ENCODE measurements around the gene PRR30. TPM values are rescaled to one million over a fixed set of nuclear protein-coding genes. Genes with fewer than 3 reads are reported as not detected.
"Not testable (repeated sequence)": the region's sequence is repeated elsewhere in the genome, so short reads cannot be mapped to it uniquely, and the experiment has no call there.

PRR30 gene
- total and polyA plus RNA-seq, 2 donors (not counting 1 experiment from before 2014, with no cell fraction given): not detected

- Histone ChIP-seq H3K36me3 (ENCODE audit: control insufficient read depth, insufficient read depth, low read length) (no peaks in the 10 kb centered on the region), H4K20me1 (ENCODE audit: control insufficient read depth, extremely low read depth, insufficient read depth, low read length) (no peaks in the 10 kb centered on the region), H3K4me2 (ENCODE audit: extremely low read depth, insufficient read depth, low read length) (no peak overlapping the region), H3K79me2 (ENCODE audit: control insufficient read depth, insufficient read depth, low read length) (no peaks in the 10 kb centered on the region), H3K27ac (ENCODE audit: insufficient read depth, low read length) (no peak overlapping the region), H3K4me1 (ENCODE audit: control insufficient read depth, extremely low read depth, insufficient read depth, low read length) (no peaks in the 10 kb centered on the region), H3K4me3 (replicated peaks in 1 of 4; ENCODE audit: control extremely low read depth in 1 of 4, insufficient read depth in 1 of 4, low read depth in 3 of 4, low read length in 4 of 4) (no peak overlapping the region), H3K9ac (ENCODE audit: insufficient read depth, low read length) (no peak overlapping the region), H3K27me3 (ENCODE audit: control insufficient read depth, insufficient read depth, low read length) (peaks cover 36% of the 10 kb centered on the region), H2AFZ (ENCODE audit: low read length) (no peak overlapping the region), H3K9me3 (ENCODE audit: control insufficient read depth, insufficient read depth, low read depth, low read length) (no peaks in the 10 kb centered on the region)
- TF ChIP-seq EZH2 (IDR thresholded peaks at IDR 0.05; ENCODE audit: low read length, missing control alignments) (no peak), CTCF (conservative IDR thresholded peaks at IDR 0.05 in 1 of 2, IDR thresholded peaks at IDR 0.05 in 1 of 2; ENCODE audit: low read depth in 1 of 2, low read length in 2 of 2) (no peak)
- DNase-seq (ENCODE audit: low read depth in 2 of 2): no peak
Measured at GRCh38 chr2:27121906-27122305, 17.3 kb downstream of the PRR30 start.

GRCh38 chr2:27119330-27119670, 19.9 kb downstream of the PRR30 start:
- H2AFZ ChIP-seq (ENCODE audit: low read length): peak overlapping the region; percentile 3
- H3K4me3 ChIP-seq (replicated peaks in 1 of 4; ENCODE audit: control extremely low read depth in 1 of 4, insufficient read depth in 1 of 4, low read depth in 3 of 4, low read length in 4 of 4): peak overlapping the region in 3 of 4 experiments; percentile 28 to 47 (median 38)
- H3K79me2 ChIP-seq (ENCODE audit: control insufficient read depth, insufficient read depth, low read length); H3K9me3 ChIP-seq (ENCODE audit: control insufficient read depth, insufficient read depth, low read depth, low read length); H3K9ac ChIP-seq (ENCODE audit: insufficient read depth, low read length); H3K36me3 ChIP-seq (ENCODE audit: control insufficient read depth, insufficient read depth, low read length); H3K4me1 ChIP-seq (ENCODE audit: control insufficient read depth, extremely low read depth, insufficient read depth, low read length); H4K20me1 ChIP-seq (ENCODE audit: control insufficient read depth, extremely low read depth, insufficient read depth, low read length); H3K27ac ChIP-seq (ENCODE audit: insufficient read depth, low read length); DNase-seq (ENCODE audit: low read depth in 2 of 2): not testable (repeated sequence)
- H3K4me2 ChIP-seq (ENCODE audit: extremely low read depth, insufficient read depth, low read length): peak overlapping the region; percentile 88
- peaks cover 39% of the 10 kb centered on the region for H3K27me3 ChIP-seq (ENCODE audit: control insufficient read depth, insufficient read depth, low read length)

- Histone ChIP-seq H3K9me3 (ENCODE audit: control insufficient read depth, insufficient read depth, low read depth, low read length) (no peaks in the 10 kb centered on the region), H3K27me3 (ENCODE audit: control insufficient read depth, insufficient read depth, low read length) (peaks cover 39% of the 10 kb centered on the region), H3K4me2 (ENCODE audit: extremely low read depth, insufficient read depth, low read length) (peak within 1 kb of the TSS; percentile 88), H3K27ac (ENCODE audit: insufficient read depth, low read length) (no peak within 1 kb of the TSS), H3K36me3 (ENCODE audit: control insufficient read depth, insufficient read depth, low read length) (no peaks in the 10 kb centered on the region), H2AFZ (ENCODE audit: low read length) (peak within 1 kb of the TSS; percentile 3), H3K4me3 (replicated peaks in 1 of 4; ENCODE audit: control extremely low read depth in 1 of 4, insufficient read depth in 1 of 4, low read depth in 3 of 4, low read length in 4 of 4) (peak within 1 kb of the TSS; percentile 6 to 50 (median 42)), H4K20me1 (ENCODE audit: control insufficient read depth, extremely low read depth, insufficient read depth, low read length) (no peaks in the 10 kb centered on the region), H3K79me2 (ENCODE audit: control insufficient read depth, insufficient read depth, low read length) (no peaks in the 10 kb centered on the region), H3K4me1 (ENCODE audit: control insufficient read depth, extremely low read depth, insufficient read depth, low read length) (no peaks in the 10 kb centered on the region), H3K9ac (ENCODE audit: insufficient read depth, low read length) (no peak within 1 kb of the TSS)
- DNase-seq (ENCODE audit: low read depth in 2 of 2): no peak
- TF ChIP-seq EZH2 (IDR thresholded peaks at IDR 0.05; ENCODE audit: low read length, missing control alignments): peak; percentile 76
- no peak for TF ChIP-seq CTCF (conservative IDR thresholded peaks at IDR 0.05 in 1 of 2, IDR thresholded peaks at IDR 0.05 in 1 of 2; ENCODE audit: low read depth in 1 of 2, low read length in 2 of 2)
Measured at GRCh38 chr2:27118525-27119329, 20.5 kb downstream of the PRR30 start, which contains the start of gene CGREF1. TSS of gene CGREF1 (minus strand) at chr2:27119128. CDS start at chr2:27104366, 14,762 bp downstream.
